CMK (cell line): ENCODE results near the gene OTOF.

Experiments
- DNase-seq: peaks from one replicate; pipeline ENCODE4 v3.0.0-alpha.2; 2010; ENCODE audit warnings: low read depth

Gene OTOF

DNA sequence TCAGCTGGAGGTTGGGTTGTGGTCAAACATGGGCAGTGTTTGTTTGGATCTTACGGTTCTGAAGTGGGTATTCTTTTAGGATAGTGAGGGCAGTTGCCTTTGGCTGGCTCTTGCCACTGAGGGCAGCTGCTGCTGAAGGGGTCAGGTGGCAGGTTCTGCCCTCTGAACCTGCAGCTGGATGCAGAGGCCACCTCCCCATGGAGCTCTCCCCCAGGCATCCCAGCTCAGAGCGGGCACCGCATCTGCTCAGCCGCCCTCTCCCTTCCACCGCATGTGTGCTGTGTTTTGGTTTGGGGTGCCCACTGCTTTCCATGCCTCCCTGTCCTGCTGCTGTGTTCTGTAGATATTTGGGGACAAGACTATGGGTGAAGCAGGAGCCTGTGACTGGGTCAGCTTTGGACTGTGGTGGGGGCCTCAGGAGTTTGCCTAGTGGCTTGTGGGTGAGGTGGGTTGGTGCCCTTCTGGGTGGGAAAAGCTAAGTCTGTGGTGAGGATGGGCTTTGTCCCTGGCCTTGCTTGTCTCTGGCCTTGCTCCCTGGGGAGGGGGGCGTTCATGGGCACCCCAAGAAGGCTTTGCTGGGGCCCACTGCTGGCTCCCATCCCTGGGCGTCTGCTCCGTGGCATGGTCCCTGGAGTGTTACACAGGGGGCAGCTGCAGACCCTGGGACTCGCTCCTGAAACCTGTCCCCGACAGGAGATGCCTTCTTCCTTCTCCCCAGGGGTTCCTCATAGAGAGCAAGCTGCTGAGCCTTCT is 28.5 kb downstream of the OTOF start:
- no peak for DNase-seq

DNA sequence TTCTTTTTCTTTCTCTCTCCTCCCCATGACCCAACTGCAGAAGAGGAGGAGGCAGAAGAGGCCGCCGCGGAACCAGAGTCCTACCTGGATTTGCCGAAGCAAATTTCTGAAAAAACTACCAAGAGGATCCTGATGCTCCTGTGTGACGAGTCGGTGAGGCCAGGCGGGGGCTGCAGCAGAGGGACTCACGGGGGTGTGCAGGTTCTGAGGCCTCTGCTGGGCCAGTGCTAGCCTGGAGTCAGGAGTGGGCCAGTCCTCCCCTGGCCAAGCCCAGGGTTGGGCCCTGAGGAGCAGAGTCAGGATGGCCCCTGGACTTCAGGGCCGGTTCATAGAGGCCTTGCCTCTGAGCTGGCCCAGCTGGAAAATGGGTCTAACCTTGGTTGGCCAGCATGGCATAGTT is 29.3 kb downstream of the OTOF start:
- DNase-seq, result no peak

DNA sequence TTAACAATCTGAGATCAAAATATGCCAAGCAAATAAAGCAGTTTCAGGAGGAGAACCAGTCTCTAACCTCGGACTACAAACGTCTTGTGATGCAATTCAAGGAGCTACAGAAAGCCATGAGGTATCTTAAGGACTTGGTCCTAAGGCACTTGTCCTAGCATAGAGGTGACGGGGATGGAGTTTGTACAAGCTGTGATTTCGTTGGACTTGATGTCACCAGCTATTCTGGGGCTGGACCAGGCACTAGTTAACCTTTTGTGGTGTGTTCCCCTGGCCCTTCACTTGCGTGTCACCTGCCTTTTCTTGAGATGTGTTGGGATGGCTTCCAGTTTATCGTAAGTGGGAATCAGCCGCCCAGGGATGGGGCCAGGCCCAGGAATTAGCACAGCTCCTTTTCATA is 33.7 kb downstream of the OTOF start:
- DNase-seq, result no peak

DNA sequence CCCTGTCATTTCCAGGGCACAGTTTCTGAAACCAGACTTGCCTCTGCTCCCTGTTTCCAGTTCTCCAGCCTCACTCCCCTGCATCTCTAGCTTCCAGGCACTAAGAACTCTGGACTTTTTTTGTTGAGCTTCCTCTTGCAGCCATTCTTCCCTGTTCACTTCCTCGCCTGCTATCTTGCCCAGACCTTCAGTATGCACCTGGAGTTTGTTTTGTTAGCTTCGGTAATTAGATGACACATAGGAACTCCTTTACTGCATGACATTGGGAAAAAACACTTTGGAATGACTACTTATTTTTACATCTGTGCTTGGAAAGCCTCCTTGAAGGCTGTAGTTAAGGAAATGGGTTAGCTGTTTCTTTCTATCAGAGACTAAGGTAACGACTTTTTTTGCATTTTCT is 35.2 kb downstream of the OTOF start:
- no peak for DNase-seq

DNA sequence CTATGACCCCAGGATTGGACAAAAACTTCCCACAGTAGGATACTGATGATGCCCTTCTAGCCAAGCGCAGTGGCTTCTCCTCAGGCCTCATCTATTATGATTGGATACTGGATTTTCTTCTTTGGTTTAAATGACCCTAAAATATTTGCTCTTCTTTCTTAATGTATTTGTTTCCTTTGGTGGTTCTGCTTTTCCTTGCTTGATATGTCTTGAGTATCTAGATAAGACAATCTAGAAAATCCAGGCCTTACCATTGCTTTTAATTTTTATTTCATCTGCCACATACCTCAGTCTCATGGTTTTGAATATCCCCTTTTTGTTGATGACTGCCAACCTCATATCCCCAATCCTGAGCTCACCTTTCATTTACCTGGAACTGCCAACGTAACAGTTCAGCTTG is 35.6 kb downstream of the OTOF start:
- no peak for DNase-seq

DNA sequence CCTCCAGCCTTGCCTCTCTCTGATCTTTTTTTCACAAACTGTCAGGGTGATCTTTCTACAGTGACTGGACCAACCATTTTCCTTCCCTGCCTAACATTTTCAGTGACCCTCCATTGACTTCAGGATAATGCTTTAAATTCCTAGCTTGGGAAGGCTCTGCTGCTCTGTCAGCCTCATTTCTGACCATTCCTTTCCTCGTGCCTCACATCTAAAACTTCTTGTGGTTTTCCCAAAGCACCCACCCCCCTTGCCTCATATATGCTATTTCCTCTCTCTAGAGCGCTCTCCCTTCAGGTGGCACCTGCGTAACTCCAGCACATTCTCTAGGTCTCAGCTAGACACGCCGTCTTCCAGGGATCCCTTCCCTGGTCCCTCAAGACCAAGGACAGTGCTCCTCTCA is 39.0 kb downstream of the OTOF start:
- no peak for DNase-seq

DNA sequence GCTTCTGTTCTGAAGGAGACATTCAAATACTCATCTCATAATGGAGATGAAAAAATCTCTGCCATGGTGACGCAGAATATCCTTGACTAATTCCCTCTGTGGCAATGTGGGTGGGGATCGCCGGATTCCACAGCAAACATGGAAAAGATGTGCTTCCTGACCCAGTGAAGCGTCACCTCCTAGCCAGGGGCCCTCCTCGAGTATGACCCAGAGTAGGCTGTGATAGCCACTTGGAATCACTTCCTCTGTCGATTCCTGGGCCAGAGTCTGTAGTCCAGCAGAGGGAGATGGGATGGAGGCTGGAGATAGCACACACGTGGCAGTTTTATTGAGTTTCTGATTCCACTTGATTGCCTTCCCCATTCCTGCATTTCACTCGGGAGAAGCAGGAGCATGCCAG is 39.4 kb downstream of the OTOF start:
- DNase-seq, result no peak

DNA sequence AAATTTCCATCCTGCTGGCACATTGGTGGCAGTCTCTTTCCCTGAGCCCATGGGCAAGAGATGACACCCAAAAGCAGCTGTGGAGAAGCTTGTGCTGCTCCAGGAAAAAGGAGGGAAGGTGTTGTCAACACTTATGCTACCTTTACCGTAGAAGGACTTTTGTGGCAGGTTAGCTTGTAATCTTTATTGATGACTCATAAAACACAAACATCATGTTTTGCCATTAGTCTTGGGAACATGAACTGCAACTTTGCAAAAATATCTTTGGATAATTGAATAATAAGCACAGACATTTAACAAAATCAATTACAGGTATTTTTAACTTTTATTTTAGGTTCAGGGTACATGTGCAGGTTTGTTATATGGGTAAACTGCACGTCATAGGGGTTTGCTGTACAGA is 42.8 kb downstream of the OTOF start:
- DNase-seq, result no peak

DNA sequence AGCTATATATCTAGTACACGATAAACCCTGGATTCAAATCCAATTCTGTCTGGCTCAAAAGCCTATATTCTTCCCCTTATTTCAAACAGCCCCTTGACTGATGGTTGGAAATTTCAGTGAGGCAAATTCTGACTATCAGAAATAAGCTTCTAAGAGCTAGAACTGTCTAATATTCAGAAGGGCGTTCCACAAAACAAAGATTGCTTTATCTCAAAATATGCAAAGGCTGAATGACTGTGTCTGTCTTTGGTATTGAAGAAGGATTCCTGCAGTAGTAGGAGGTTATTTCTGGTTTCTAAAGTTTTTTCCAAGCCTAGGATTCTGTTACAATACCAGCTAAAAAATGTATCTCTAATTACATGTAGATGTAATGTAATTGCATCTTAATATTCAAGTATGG is 45.1 kb downstream of the OTOF start:
- no peak for DNase-seq

DNA sequence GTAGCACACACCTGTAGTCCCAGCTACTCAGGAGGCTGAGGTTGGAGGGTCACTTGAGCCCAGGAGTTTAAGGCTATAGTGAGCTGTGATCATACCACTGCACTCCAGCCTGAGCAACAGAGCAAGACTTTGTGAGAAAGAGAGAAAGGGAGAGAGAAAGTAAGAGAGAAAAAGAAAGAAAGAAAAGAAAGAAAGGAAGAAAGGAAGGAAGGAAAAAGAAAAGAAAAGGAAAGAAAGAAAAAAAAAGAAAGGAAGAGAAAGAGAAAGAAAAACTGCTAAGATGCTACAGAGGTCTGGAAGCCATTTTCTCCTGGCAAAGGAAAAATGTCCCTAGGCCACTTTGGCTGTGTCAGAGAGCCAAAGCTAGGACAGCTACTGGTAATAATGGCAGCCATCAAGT is 45.6 kb downstream of the OTOF start:
- no peak for DNase-seq

DNA sequence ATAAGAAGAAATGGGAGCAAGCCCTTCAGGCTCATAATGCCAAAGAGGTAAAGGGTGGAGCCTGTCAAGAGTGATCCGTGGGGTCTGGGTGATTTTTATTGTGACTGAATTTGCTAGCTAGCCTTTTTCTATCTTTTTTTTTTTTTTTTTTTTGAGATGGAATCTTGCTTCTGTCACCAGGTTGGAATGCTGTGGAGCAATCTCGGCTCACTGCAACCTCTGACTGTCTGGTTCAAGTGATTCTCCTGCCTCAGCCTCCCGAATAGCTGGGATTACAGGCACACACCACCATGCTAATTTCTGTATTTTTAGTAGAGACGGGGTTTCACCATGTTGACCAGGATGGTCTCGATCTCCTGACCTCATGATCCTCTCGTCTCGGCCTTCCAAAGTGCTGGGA is 47.1 kb downstream of the OTOF start:
- no peak for DNase-seq

DNA sequence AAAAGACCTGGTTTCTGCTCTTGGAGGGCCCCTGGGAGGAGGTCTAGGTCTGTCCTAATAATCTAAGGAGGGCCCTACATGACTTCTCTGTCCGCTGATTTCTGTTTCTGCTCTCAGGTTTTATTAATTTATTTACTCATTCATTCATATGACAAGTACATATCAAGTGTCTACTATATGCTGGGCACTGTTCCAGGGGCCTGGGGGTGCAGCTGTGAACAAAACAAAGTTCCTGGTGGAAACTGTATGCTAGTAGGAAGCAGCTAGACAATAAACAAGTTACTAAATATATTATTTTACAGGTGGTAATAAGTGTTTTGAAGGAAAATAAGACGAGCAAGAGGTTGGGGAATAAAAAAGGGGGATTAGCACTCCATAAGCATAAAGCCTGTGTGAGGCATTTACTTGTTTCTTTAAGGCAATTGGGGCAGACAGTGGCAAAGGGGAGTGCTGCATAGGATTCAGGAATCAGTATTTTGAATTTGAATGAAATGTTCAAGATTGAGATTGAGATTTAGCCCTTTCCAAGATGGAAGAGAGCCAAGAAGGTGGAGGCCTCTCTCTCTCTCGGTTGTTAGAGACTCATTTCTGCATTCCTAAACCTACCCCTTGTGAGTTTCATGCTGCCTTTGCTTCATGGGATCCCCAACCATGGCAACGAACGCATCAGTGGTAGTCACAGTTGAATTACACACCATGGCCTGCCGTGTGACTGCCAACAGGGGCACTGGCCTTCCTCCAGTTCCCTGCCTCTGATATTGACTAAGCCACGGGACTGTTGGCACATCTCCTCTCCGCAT is 47.9 kb downstream of the OTOF start:
- DNase-seq, result no peak

DNA sequence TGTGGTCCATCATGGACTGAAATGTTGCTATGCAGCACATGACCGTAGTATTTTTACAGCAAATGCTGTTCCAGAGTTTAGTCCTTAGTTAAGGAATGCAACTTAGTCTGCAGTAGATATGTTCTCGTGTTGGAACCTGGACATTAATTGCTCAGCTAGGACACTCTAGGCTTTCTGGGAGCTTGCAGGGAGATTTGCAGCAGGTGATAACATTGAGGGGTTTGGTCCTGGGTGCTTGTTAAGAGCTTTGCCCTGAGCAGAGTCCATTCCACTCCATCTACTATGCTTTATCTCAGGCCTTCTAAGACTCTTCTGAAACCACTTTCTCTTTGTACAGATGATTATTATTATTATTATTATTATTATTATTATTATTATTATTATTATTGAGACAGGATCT is 49.1 kb downstream of the OTOF start:
- DNase-seq, result no peak

DNA sequence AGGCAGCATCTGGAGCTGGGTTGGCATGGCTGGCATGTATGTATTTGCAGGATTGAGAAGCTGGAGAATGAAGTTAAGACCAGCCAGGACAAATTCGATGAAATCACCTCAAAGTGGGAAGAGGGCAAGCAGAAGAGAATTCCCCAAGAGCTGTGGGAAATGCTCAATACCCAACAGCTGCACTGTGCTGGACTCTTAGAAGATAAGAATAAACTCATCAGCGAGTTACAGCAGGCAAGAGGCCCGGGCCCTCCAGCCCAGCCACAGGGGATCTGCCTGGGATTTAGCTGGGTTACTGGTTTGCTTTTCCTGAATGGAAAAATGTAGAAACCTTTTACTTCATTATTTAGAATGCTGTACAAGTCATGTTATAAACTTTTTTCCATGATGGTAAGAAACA is 53.7 kb downstream of the OTOF start:
- no peak for DNase-seq

DNA sequence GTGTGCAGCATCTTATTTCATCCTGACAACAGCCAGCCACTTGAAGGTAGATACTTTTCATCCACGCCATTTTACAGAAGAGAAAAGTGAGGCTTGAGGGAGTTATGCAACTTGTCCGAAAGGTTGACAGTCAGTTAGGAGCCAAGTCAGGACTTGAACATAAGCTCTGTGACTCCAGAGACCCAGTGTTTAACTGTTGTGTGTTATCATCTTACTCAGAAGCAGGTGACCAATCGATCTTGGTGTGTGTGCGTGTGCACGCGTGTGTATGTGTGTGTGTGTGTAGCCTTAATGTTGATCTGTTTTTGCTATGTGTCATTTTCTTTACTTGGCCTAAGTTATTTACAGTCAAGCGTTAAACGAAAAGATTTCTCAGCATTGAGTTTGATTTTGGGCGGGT is 54.2 kb downstream of the OTOF start:
- DNase-seq, result no peak

DNA sequence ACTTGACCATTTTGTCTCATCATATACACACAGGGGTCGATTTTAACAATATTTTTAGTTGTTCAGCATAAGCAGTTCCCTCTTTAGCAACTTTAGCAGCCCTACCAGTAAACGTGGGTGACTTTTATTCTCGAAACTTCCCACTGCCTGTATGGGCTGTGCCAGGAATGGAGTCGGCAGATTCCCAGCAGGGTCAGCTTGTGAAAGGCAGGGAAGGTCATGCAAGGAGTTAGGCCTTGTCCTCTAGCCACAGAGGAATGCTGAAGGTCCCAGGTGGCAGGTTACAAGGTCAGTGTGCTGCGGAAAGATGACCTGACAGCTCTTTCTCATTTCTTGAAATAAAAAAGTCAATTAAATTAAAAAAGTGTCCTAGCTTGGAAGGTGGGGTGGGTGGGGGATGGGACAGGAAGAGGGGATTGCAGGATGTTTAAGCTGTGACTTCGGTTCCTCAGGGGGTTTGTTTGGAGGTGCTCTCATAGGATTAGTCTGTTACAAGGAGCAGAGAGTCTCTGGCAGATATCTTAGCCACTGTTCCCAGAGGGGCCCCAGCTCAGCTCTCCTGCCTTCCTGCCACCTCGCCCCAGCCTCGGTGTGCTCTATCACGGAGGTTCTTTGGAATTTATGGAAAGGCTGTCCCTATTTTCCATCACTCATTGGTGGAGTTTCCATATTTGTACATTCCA is 54.8 kb downstream of the OTOF start:
- DNase-seq, result no peak

DNA sequence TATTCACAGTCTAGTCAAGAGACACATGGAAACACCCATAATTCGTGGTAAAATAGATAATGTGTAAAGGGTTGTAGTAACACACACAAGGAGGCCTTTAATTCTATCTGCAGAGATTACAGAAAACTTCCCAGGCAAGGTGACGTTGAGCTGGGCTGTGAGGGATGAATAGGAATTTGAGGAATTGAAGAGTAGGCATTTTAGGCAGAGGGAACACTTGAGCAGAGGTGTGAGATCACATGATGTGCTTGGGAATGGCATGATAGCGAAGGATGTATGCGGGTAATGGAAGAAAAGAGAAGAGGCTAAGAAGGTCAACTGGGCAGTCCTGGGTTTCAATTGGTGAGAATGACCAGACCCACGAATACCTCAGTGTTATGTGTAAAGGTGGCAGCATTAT is 56.0 kb downstream of the OTOF start:
- no peak for DNase-seq

DNA sequence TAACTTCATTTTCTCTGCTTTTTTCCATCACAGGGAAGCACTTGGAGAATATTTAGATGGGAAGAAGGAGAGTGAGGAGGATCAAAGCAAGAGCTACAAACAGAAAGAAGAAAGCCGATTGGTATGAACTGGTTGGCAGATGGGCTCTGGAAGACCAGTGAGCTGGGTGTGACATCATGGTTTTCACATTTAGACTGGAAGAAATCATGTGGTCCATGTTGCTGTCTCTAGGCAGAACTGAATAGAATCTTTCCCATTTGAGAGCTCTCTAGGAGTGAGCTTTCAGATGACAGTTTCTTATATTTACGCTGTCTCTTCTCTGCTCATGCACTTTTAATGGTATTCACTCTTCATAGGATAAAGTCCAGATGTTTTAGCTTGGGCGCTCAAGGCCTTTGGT is 63.6 kb downstream of the OTOF start:
- no peak for DNase-seq

DNA sequence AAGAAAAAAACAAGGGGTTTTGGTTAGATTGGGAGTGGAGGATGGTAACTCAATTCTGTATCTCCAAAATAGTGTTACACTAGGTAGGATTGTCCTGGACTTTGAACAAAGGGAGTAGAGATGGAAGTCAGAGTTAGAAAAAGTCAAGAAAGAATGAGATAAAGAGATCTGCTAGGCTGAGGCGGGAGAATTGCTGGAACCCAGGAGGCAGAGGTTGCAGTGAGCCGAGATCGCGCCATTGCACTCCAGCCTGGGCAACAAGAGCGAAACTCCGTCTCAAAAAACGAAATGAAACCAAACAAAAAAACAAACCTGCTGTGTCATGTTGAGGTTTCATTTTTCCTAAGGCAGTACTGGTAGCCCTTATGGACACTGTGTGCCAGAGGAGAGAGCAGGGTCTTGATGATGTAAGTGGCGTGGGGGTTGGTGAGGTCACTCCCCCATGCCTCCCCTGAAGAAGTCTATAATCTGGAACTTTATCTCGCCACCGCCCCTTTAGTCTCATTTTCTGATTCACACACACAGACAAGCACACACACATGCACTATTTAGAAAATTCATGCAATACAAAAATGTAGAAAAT is 65.7 kb downstream of the OTOF start:
- peak; percentile 57 for DNase-seq

DNA sequence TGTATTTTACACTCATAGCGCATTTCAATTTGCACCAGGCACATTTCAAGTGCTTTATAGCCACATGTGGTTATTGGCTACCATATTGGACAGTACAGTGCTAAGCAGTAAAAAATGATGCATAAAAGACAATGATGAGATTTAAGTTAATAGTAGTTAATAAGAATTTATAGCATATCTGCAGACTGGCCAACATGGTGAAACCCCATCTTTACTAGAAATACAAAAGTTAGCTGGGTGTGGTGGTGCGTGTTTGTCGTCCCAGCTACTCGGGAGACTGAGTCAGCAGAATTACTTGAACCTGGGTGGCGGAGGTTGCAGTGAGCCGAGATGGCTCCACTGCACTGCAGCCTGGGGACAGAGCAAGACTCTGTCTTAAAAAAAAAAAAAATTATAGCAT is 66.5 kb downstream of the OTOF start:
- no peak for DNase-seq

DNA sequence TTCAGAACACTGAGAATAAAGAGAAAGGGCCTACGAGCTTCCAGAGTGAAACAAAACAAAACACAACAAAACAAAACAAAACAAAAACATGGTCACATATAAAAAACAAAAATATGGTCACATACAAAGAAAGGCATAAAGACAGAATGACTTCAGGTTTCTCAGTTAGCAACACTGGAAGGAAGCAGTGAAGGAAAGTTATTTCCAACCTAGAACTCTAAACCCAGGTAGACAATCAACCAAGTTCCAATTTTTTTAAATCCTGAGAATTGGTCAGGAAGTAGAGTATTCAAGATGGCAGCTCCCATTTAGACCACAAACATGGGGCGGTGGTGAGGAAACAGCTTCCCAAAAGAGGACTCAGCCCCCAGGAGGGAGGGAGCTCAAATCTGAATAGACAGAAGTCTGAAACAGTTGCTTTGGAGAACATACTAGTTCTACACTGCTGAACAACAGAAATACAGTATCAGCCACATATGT is 67.1 kb downstream of the OTOF start:
- no peak for DNase-seq

DNA sequence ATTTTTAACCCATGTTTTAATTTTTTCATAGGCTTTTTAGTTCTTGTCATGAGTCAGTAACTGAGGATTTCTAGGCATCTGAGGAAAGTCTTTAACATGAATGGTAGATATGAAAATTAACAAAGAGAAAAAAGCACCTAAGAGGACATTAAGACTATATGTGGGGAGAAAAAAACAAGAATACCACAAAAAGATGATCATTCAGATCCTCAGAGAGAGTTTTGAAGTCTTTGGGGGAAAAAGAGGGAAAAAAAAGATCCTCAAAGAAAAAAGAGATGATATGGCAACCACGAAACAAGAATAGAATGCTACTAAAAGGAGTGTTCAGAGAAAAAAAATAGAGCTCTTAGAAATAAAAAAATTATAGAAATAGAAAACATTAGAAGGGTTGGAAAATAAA is 68.1 kb downstream of the OTOF start:
- DNase-seq, result no peak

DNA sequence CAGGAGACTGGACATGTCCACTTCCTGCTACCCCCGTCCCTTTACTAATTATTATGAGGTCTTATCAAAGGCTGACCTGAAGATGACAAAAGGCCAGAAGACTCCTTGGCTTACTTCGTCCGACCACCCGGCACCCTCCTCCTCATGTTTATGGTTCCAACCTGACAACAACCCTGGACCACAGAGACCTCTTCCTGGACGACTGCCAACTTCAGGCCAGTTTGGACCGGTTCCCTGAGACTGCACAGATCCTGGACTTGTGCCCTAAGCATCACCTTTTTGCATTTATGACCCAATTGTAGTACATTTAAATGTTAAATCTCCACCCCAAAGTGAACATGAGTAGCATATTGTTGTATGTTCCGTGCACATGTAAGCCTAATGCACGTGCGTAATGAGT is 70.4 kb downstream of the OTOF start:
- DNase-seq, result no peak
